ENCODE results near the gene NXPH3. TPM values are rescaled to one million over a fixed set of nuclear protein-coding genes. Genes with fewer than 3 reads are reported as not detected.

Gene NXPH3
- total RNA-seq, 1 donor from 2014 or later: 4.0 TPM

DNA sequence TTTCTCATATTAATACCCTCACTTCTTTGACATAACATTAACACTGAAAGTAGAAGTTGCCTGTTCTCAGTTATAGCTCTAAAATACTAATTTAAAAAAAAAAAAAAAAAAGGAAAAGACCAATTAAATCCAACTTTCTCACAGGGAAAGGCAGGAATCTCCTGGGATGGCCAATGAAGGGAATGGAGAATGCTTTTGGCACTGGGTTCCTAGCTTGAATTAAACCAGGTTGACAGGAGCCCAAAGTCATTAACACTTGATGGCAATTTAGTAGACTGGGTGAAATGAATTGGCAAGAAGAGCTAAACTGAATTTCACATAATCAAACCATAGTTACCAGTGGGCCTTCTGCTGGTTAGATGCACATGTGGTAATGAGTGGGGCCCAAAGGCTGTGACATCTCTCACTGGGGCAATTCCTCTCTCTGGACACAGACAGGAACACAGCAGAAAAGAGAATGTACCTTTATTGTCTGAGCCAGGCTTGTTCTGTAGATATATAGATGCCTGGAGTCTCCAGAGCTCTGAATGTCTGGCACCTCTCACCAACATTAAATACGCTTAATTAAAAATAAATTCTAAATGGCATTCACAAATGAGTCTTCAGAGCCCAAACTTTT is 37.6 kb downstream of the NXPH3 start:
- Histone ChIP-seq H3K4me1 (peaks cover 79% of the 10 kb centered on the region), H3K27ac (replicated peaks) (peak overlapping the region; percentile 2)

DNA sequence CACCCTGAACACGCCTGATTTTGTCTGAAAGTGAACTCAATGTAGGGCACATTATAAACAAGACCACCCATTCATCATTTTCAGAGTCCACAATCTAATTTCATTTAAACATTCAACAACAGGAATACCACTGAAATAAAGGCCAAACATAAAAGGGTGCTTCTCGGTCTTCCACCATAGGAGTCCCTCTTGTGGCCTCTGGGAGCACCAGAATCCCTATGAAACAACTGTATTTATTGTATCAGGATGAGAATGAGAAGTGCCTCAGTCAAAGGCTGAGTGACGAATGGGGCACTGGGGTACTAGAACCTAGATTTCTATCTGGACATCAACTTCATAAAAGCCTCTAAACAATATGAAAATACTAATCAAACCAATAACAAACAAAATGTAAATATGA is 40.4 kb downstream of the NXPH3 start:
- Histone ChIP-seq H3K4me3 (peak overlapping the region; percentile 4), H3K9me3 (replicated peaks) (no peaks in the 10 kb centered on the region), H3K36me3 (peaks cover 55% of the 10 kb centered on the region), H3K27ac (replicated peaks) (peak overlapping the region; percentile 70), H3K27me3 (ENCODE audit: low read depth) (no peaks in the 10 kb centered on the region), H3K4me1 (peaks cover 80% of the 10 kb centered on the region)
- peak; percentile 45 for TF ChIP-seq CTCF (IDR thresholded peaks at IDR 0.05; ENCODE audit: borderline replicate concordance)
- intact Hi-C loops (cut with micrococcal nuclease): loop anchor here (10.0 kb wide), 1 partner anchor 59 kb away; the partner anchor contains the start of gene SPOP
- DNase-seq: no peak

More for the DNA sequence above, 37.6 kb downstream of the NXPH3 start:
- Histone ChIP-seq H3K9me3 (replicated peaks) (no peaks in the 10 kb centered on the region), H3K36me3 (peaks cover 57% of the 10 kb centered on the region), H3K27me3 (ENCODE audit: low read depth) (no peaks in the 10 kb centered on the region), H3K4me3 (no peak overlapping the region)
- no peak for TF ChIP-seq CTCF (IDR thresholded peaks at IDR 0.05; ENCODE audit: borderline replicate concordance)
- no peak for DNase-seq
- intact Hi-C loops (cut with micrococcal nuclease): loop anchor here (10.0 kb wide), 1 partner anchor 62 kb away; the partner anchor contains the start of gene SPOP

GRCh38 chr17:49616601-49617131 is 41.0 kb downstream of the NXPH3 start:
- intact Hi-C loops (cut with micrococcal nuclease): loop anchor here (10.0 kb wide), 1 partner anchor 58 kb away; the partner anchor contains the start of gene SPOP
- H3K4me1 ChIP-seq: peaks cover 80% of the 10 kb centered on the region

DNA sequence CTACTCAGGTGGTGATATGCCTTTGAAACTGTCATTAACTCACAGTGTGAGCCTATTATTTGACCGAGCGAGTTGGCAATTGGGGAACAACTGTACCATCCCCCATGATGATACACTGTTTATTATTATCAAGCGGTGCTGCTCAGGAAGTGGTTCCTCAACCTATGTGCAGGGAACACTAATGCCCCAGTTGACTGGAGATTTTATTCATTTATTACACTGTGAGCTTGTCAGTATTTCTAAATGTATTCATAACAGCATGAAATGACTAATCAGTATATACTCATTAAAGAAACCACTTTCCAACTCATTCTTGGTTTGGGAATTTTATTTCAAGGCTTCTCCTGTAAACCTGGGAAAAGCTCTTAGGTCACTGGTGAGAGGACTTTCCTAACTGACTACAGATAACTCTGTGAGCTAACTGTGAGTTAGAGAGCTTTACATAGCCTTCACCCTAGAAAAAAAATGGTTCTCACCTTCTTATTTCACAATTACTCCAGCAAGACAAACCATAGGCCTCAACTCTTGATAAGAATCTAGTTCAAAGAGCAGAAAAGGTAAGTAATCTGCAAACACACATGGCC is 42.4 kb downstream of the NXPH3 start:
- no peak for DNase-seq
- H3K4me1 ChIP-seq: peaks cover 80% of the 10 kb centered on the region
- no peak overlapping the region for H3K4me3 ChIP-seq
- no peaks in the 10 kb centered on the region for H3K9me3 ChIP-seq (replicated peaks)
- TF ChIP-seq CTCF (IDR thresholded peaks at IDR 0.05; ENCODE audit: borderline replicate concordance): no peak
- H3K27me3 ChIP-seq (ENCODE audit: low read depth): no peaks in the 10 kb centered on the region
- intact Hi-C loops (cut with micrococcal nuclease): loop anchor here (10.0 kb wide), 1 partner anchor 57 kb away; the partner anchor contains the start of gene SPOP
- H3K36me3 ChIP-seq: peaks cover 70% of the 10 kb centered on the region
- peak overlapping the region; percentile 70 for H3K27ac ChIP-seq (replicated peaks)

More at GRCh38 chr17:49616601-49617131, 41.0 kb downstream of the NXPH3 start:
- peak; percentile 75 for DNase-seq
- TF ChIP-seq CTCF (IDR thresholded peaks at IDR 0.05; ENCODE audit: borderline replicate concordance): no peak
- Histone ChIP-seq H3K27me3 (ENCODE audit: low read depth) (no peaks in the 10 kb centered on the region), H3K27ac (replicated peaks) (peak overlapping the region; percentile 70), H3K36me3 (peaks cover 60% of the 10 kb centered on the region), H3K4me3 (peak overlapping the region; percentile 4), H3K9me3 (replicated peaks) (no peaks in the 10 kb centered on the region)

GRCh38 chr17:49621420-49621819 is 45.7 kb downstream of the NXPH3 start:
- no peak for DNase-seq
- TF ChIP-seq CTCF (IDR thresholded peaks at IDR 0.05; ENCODE audit: borderline replicate concordance): no peak
- H3K9me3 ChIP-seq (replicated peaks): no peaks in the 10 kb centered on the region
- peak overlapping the region; percentile 59 for H3K27ac ChIP-seq (replicated peaks)
- intact Hi-C loops (cut with micrococcal nuclease): no loop called here
- no peak overlapping the region for H3K4me3 ChIP-seq
- peaks cover 86% of the 10 kb centered on the region for H3K4me1 ChIP-seq
- H3K27me3 ChIP-seq (ENCODE audit: low read depth): no peaks in the 10 kb centered on the region
- H3K36me3 ChIP-seq: peaks cover 50% of the 10 kb centered on the region

Data from left ventricle myocardium inferior (tissue), 1 donor.